Measurements from ENCODE around the gene INSYN1.

GRCh38 chr15:73763931-73764330 is 10.8 kb upstream of the INSYN1 start:
- TF ChIP-seq POLR2A (IDR thresholded peaks at IDR 0.05) = no peak
- no peak for TF ChIP-seq CTCF (IDR thresholded peaks at IDR 0.05)

All from uterus (tissue), 2 donors.